ENCODE measurements around the gene LRRC7.

GRCh38 chr1:70084314-70084915 lies 516.7 kb downstream of the LRRC7 start:
- TF ChIP-seq MAX (IDR thresholded peaks at IDR 0.05; ENCODE audit: low read depth) = no peak
- no peak for TF ChIP-seq CTCF (IDR thresholded peaks at IDR 0.05)
- TF ChIP-seq TAF1 (IDR thresholded peaks at IDR 0.05; ENCODE audit: borderline replicate concordance, low read depth, low read length) = no peak
- TF ChIP-seq POLR2AphosphoS5 (IDR thresholded peaks at IDR 0.05; ENCODE audit: low read depth, low read length) = no peak
- no peak for TF ChIP-seq JUND (IDR thresholded peaks at IDR 0.05)
- TF ChIP-seq EZH2phosphoT487 (IDR thresholded peaks at IDR 0.05; ENCODE audit: borderline replicate concordance, low read depth) = no peak
- no peak for TF ChIP-seq FOSL2 (IDR thresholded peaks at IDR 0.05; ENCODE audit: borderline replicate concordance, low read depth)

Measured in SK-N-SH (cell line).